T-helper 17 cell (primary cell): ENCODE data around the gene NLK. TPM values are rescaled to one million over a fixed set of nuclear protein-coding genes. Genes with fewer than 3 reads are reported as not detected.
A peak's percentile ranks its signal among the peaks of the same experiment; 100 is the strongest.

Experiments
- ATAC-seq: fragments of 150-1000 bp; cut with Tn5 transposase; 2 replicates; pipeline ENCODE4 v1.10.0; 2021; ENCODE audit warnings: mild to moderate bottlenecking, moderate library complexity
- DNase-seq, 3 donors: peaks; one replicate each; pipeline versions ENCODE4 v3.0.0 to v3.0.0-alpha.2; 2020 to 2021
- H3K9me3 ChIP-seq: one replicate; pipeline ENCODE4 v1.7.0; 2013; ENCODE audit warnings: low read length, mild to moderate bottlenecking; ENCODE audit not compliant: control insufficient read depth, poor library complexity, severe bottlenecking
- H3K27ac Mint-ChIP-seq: one replicate; pipeline ENCODE4 v1.8.0; 2022; ENCODE audit warnings: mild to moderate bottlenecking, moderate library complexity, mixed read lengths
- H3K27me3 Mint-ChIP-seq: one replicate; pipeline ENCODE4 v1.8.0; 2022; ENCODE audit warnings: mixed read lengths
- H3K36me3 Mint-ChIP-seq: one replicate; pipeline ENCODE4 v1.8.0; 2022; ENCODE audit warnings: low read depth, mixed read lengths
- H3K4me1 Mint-ChIP-seq: one replicate; pipeline ENCODE4 v1.8.0; 2022; ENCODE audit warnings: mild to moderate bottlenecking, mixed read lengths
- H3K4me3 Mint-ChIP-seq: one replicate; pipeline ENCODE4 v1.8.0; 2022; ENCODE audit warnings: mild to moderate bottlenecking, moderate library complexity, mixed read lengths
- total RNA-seq, 4 donors: library from RNA in 2 of 4; stranded (reverse) in 2 of 4; gene quantifications; one replicate each; pipeline ENCODE4 v1.2.3 and lab custom pipeline; 2022 to 2026

The NLK gene
- total RNA-seq, 2 donors from 2014 or later, result 12.3 to 15.1 TPM

GRCh38 chr17:28043296-28043695, 819 bp downstream of the NLK start:
- Mint-ChIP-seq H3K27ac (peak overlapping the region; percentile 24), H3K36me3 (no peaks in the 10 kb centered on the region)

DNA sequence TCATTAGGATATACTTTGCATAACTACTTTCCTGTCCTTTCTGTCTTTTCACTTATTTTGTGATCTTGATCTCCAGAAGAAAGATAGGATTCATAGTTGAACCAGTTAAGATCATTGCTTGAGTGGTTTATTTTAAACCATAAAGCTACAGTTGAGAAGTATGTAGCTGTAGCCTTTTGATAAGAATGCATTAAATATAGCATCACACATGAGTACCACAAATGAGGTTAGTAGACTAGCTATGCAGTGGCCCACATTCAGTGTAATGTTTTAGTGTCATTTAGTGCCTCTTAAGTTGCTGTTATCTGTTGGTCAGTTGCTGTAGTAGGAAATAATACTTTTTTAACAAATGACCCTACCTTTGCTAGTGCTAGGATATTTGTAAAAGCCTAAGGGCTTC, 1.3 kb downstream of the NLK start:
- H3K9me3 ChIP-seq, result no peaks in the 10 kb centered on the region
- Mint-ChIP-seq H3K27ac (peak overlapping the region; percentile 24), H3K36me3 (no peaks in the 10 kb centered on the region), H3K4me3 (peak overlapping the region; percentile 93), H3K4me1 (peaks cover 42% of the 10 kb centered on the region), H3K27me3 (no peaks in the 10 kb centered on the region)
- DNase-seq (no peak), ATAC-seq (no peak)

More at GRCh38 chr17:28043296-28043695, 819 bp downstream of the NLK start:
- Mint-ChIP-seq H3K27me3 (no peaks in the 10 kb centered on the region), H3K4me3 (peak overlapping the region; percentile 93), H3K4me1 (peaks cover 43% of the 10 kb centered on the region)
- ATAC-seq (no peak), DNase-seq (no peak)
- no peaks in the 10 kb centered on the region for H3K9me3 ChIP-seq

- Mint-ChIP-seq H3K4me1 (peaks cover 48% of the 10 kb centered on the region), H3K4me3 (no peak overlapping the region), H3K27ac (no peak overlapping the region), H3K27me3 (no peaks in the 10 kb centered on the region), H3K36me3 (no peaks in the 10 kb centered on the region)
- no peak for DNase-seq
- H3K9me3 ChIP-seq, result no peaks in the 10 kb centered on the region
- no peak for ATAC-seq
Measured at GRCh38 chr17:28045304-28045703, 2.8 kb downstream of the NLK start.

GRCh38 chr17:28046034-28046825, 3.8 kb downstream of the NLK start:
- Mint-ChIP-seq H3K27ac (peak overlapping the region; percentile 11), H3K4me1 (peaks cover 51% of the 10 kb centered on the region), H3K4me3 (peak overlapping the region; percentile 70), H3K27me3 (no peaks in the 10 kb centered on the region), H3K36me3 (peaks cover 2% of the 10 kb centered on the region)
- no peak for DNase-seq
- H3K9me3 ChIP-seq, result no peaks in the 10 kb centered on the region
- no peak for ATAC-seq

DNA sequence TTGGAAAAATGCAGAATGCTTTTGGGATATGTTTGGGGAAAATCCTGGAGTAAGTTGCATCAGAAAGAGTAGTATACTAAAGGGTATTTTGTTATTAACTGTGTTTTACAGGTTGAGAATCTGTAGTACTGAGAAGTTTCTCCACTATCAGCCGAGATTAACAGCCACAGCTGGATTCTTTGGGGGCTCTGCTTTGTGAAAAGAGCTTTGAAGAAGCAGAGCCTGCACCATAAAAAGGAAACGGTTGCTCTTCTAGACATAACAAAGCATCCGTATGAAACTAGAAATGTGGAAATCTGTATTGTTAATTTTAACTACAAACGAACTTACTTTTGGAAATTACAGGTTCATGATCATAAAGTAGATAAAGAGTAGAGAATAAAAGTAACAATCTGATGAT, 5.3 kb downstream of the NLK start:
- no peak for ATAC-seq
- H3K4me3 Mint-ChIP-seq, result no peak overlapping the region
- peaks cover 48% of the 10 kb centered on the region for H3K4me1 Mint-ChIP-seq
- DNase-seq, result no peak
- no peaks in the 10 kb centered on the region for H3K9me3 ChIP-seq
- H3K27ac Mint-ChIP-seq, result peak overlapping the region; percentile 11
- peaks cover 2% of the 10 kb centered on the region for H3K36me3 Mint-ChIP-seq
- H3K27me3 Mint-ChIP-seq, result no peaks in the 10 kb centered on the region

GRCh38 chr17:28049071-28049470, 6.6 kb downstream of the NLK start:
- ATAC-seq (no peak), DNase-seq (no peak)
- Mint-ChIP-seq H3K27ac (no peak overlapping the region), H3K4me3 (no peak overlapping the region), H3K36me3 (peaks cover 2% of the 10 kb centered on the region), H3K27me3 (no peaks in the 10 kb centered on the region), H3K4me1 (peaks cover 47% of the 10 kb centered on the region)
- no peaks in the 10 kb centered on the region for H3K9me3 ChIP-seq

- no peaks in the 10 kb centered on the region for H3K9me3 ChIP-seq
- Mint-ChIP-seq H3K27me3 (no peaks in the 10 kb centered on the region), H3K27ac (peak overlapping the region; percentile 57), H3K4me3 (peak overlapping the region; percentile 28), H3K4me1 (peaks cover 30% of the 10 kb centered on the region), H3K36me3 (peaks cover 2% of the 10 kb centered on the region)
- DNase-seq, result no peak
- ATAC-seq, result no peak
Measured at GRCh38 chr17:28053044-28053670, 10.7 kb downstream of the NLK start.

GRCh38 chr17:28053725-28054124, 11.2 kb downstream of the NLK start:
- peak overlapping the region; percentile 57 for H3K27ac Mint-ChIP-seq
- H3K36me3 Mint-ChIP-seq, result peaks cover 2% of the 10 kb centered on the region
- H3K9me3 ChIP-seq, result no peaks in the 10 kb centered on the region
- DNase-seq (no peak), ATAC-seq (no peak)
- H3K27me3 Mint-ChIP-seq, result no peaks in the 10 kb centered on the region
- peaks cover 31% of the 10 kb centered on the region for H3K4me1 Mint-ChIP-seq
- H3K4me3 Mint-ChIP-seq, result peak overlapping the region; percentile 28

- DNase-seq (no peak), ATAC-seq (no peak)
- Mint-ChIP-seq H3K27me3 (no peaks in the 10 kb centered on the region), H3K27ac (peak overlapping the region; percentile 67), H3K4me3 (no peak overlapping the region), H3K36me3 (no peaks in the 10 kb centered on the region), H3K4me1 (peaks cover 19% of the 10 kb centered on the region)
- H3K9me3 ChIP-seq, result no peaks in the 10 kb centered on the region
Measured at GRCh38 chr17:28055546-28056275, 13.2 kb downstream of the NLK start.

GRCh38 chr17:28056276-28056620, 13.8 kb downstream of the NLK start:
- Mint-ChIP-seq H3K4me1 (peaks cover 19% of the 10 kb centered on the region), H3K27ac (peak overlapping the region; percentile 67), H3K4me3 (no peak overlapping the region), H3K27me3 (no peaks in the 10 kb centered on the region), H3K36me3 (no peaks in the 10 kb centered on the region)
- ATAC-seq (no peak), DNase-seq (no peak)
- H3K9me3 ChIP-seq, result no peaks in the 10 kb centered on the region

DNA sequence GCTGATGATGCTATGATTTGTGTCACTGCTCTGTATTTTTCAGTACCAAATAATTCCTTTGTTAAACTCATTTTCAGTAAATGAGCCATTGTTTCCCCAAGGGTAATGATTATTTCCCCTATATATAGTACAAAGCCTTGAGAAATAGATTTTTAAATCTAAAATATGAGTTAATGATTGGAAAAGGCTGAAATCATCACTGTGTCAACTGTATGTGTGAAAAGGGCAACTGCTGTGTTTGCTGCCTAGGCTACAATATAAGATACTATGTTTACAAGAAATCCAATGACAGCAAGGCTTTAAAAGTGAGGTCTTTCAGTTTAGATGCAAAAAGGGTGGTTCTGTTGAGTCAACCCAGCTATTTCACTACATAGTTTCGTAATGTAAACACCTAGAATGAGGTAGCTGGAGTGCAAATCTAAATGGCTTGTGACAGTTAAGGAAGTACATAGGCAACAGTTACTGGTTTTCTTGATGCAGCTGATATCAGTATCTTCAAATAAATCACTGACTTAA, 15.3 kb downstream of the NLK start:
- ATAC-seq (peak; percentile 69), DNase-seq (no peak)
- H3K4me1 Mint-ChIP-seq, result peaks cover 19% of the 10 kb centered on the region
- H3K27ac Mint-ChIP-seq, result peak overlapping the region; percentile 37
- H3K27me3 Mint-ChIP-seq, result no peaks in the 10 kb centered on the region
- H3K9me3 ChIP-seq, result no peaks in the 10 kb centered on the region
- no peaks in the 10 kb centered on the region for H3K36me3 Mint-ChIP-seq
- H3K4me3 Mint-ChIP-seq, result no peak overlapping the region

DNA sequence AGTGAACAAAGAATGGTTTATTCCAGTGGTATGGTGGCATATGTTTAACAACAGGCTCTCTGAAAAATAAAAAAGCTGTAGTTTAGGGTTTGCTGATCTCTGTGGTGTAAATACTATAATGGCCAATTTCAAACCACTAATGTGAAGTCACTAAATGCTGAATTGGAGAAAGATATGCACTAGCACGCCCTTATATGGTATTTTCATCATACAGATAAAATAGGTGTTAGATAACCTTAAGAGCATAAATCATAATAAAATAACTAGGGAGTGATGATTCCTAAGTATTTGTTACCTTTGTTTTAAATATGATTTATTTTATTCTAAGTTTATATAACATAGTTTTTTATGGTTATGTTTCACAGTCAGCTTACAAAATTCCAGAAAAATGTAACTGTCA, 17.2 kb downstream of the NLK start:
- Mint-ChIP-seq H3K4me1 (peaks cover 13% of the 10 kb centered on the region), H3K36me3 (no peaks in the 10 kb centered on the region), H3K27ac (no peak overlapping the region), H3K27me3 (no peaks in the 10 kb centered on the region), H3K4me3 (no peak overlapping the region)
- DNase-seq, result no peak
- ATAC-seq, result no peak
- H3K9me3 ChIP-seq, result no peaks in the 10 kb centered on the region

DNA sequence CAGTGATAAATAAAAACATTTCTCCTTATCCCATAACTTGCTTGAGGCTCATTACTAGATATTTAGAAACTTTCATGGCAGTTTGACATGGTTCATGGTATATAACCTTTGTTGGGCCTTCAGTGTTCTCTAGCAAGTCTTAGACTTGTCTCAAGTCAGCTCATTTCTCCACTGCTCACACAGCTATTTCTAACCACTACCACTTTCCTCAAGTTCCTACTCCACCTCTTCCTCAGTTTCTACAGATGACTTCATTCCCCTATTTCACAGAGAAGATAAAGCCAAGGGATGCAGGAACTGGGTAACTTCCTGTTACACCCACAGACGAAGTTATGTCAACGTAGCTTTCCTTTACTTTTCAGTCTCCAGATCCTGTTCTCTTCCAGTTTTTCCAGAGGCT, 23.2 kb downstream of the NLK start:
- Mint-ChIP-seq H3K36me3 (peaks cover 2% of the 10 kb centered on the region), H3K4me3 (no peak overlapping the region), H3K4me1 (peaks cover 18% of the 10 kb centered on the region), H3K27ac (no peak overlapping the region), H3K27me3 (no peaks in the 10 kb centered on the region)
- no peak for ATAC-seq
- H3K9me3 ChIP-seq, result no peaks in the 10 kb centered on the region
- no peak for DNase-seq
